Lower leg skin (tissue), 4 donors: ENCODE data around the gene GNAT3. TPM values are rescaled to one million over a fixed set of nuclear protein-coding genes. Genes with fewer than 3 reads are reported as not detected.

Source experiments
- DNase-seq, 2 donors: peaks; one replicate each; pipeline ENCODE4 v3.0.0-alpha.2; 2019; ENCODE audit warnings: low spot score in 2 of 2
- H3K4me3 ChIP-seq: fragments of 200-600 bp; sonication (generic); 2 replicates; pipeline ENCODE4 v1.5.1; 2017; ENCODE audit warnings: mild to moderate bottlenecking, low read depth; ENCODE audit not compliant: poor library complexity, severe bottlenecking
- POLR2A ChIP-seq, 2 donors: fragments of 450-650 bp; IDR thresholded peaks; one replicate each; pipeline ENCODE4 v1.6.1; 2016 to 2017; ENCODE audit warnings: antibody characterized with exemption in 2 of 2, mild to moderate bottlenecking in 1 of 2, moderate library complexity in 1 of 2
- WGBS, 2 donors: methylation state at CpG; one replicate each; pipeline ENCODE4 v1.1.5; 2018; 5-methylcytosine and 5-hydroxymethylcytosine counted together
- intact Hi-C: fragments of 100-400 bp; cut with DNase I; formaldehyde crosslinking; loops from one replicate; pipeline ENCODE4 v1.15.0; 2023; ENCODE audit warnings: low total_unique reads
- total RNA-seq, 4 donors: library from RNA; depleted of rRNA; stranded (reverse); fragments of >200 nt; gene quantifications; one replicate each; pipeline ENCODE4 v1.1.0, GENCODE V29; 2016
- TF ChIP-seq, protein P1 (sequence below), 3 donors: fragments of 450-650 bp; IDR thresholded peaks; one replicate each; pipeline ENCODE4 v1.5.1; 2016; ENCODE audit warnings: antibody characterized with exemption in 3 of 3, mild to moderate bottlenecking in 3 of 3, moderate library complexity in 2 of 3

GNAT3 gene
- total RNA-seq, 4 donors from 2014 or later = not detected

DNA sequence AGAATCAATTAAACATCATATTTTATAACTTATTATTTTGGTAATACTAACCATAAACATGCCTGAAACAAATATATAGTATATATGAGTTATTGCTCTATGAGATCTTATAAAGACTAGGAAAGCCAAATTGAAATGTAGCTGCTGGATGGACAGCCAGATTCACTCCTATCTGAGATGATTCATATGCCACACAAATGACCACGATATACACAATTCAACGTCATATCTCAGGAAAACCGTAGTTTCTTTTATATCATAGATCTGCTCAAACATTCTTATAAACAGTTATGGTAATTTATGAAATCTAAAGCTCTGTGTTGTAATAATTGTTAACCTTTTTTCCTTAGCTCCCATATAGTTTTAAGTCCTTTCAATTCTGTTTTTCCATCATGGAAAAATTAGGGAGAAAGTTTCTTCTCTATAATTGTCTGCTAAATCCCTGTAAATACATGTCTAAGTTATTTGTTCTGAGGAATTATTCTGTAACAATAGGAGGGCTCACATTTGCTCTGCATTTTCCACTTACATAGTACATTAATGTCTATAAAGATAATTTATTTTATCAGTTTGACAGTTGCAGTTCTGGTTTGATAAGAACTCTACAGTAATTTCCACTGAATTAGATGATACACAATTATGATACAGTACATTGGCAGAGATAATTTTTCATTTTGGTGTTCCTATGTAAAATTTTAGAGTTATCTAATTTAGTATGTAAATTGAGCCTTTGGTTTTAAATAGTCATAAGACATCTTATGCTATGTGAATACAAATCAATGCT, 42.7 kb downstream of the GNAT3 start:
- 78 to 80% methylated on average over 3 of the region's 3 CpGs for WGBS, 2 donors
- TF ChIP-seq POLR2A (IDR thresholded peaks at IDR 0.05) = no peak
- TF ChIP-seq, protein P1, sequence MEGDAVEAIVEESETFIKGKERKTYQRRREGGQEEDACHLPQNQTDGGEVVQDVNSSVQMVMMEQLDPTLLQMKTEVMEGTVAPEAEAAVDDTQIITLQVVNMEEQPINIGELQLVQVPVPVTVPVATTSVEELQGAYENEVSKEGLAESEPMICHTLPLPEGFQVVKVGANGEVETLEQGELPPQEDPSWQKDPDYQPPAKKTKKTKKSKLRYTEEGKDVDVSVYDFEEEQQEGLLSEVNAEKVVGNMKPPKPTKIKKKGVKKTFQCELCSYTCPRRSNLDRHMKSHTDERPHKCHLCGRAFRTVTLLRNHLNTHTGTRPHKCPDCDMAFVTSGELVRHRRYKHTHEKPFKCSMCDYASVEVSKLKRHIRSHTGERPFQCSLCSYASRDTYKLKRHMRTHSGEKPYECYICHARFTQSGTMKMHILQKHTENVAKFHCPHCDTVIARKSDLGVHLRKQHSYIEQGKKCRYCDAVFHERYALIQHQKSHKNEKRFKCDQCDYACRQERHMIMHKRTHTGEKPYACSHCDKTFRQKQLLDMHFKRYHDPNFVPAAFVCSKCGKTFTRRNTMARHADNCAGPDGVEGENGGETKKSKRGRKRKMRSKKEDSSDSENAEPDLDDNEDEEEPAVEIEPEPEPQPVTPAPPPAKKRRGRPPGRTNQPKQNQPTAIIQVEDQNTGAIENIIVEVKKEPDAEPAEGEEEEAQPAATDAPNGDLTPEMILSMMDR (IDR thresholded peaks at IDR 0.05) = no peak

DNA sequence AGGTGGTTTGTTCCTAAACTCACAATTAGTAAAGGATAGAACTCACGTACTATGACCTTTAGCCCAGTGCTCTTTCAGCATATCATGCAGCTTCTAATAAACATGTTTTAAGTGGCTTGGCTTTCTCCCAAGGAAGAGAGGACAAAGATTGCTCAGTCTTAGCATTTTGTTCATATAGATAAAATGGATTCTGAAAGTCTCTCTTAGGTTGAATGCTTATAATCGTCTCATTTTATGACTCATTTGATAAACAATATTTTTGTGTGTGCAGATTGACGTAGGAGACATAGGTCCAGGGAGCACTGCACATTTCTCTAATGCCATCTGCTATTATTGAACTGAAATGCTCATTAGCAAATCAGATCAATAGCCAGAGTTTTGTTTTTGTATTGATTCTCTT, 44.8 kb downstream of the GNAT3 start:
- no peak overlapping the region for H3K4me3 ChIP-seq
- intact Hi-C loops = no loop called here
- DNase-seq = no peak
- TF ChIP-seq POLR2A (IDR thresholded peaks at IDR 0.05) = no peak
- TF ChIP-seq, protein P1 (IDR thresholded peaks at IDR 0.05) = no peak
- 68 to 69% methylated on average over 3 of the region's 3 CpGs for WGBS, 2 donors

More for the DNA sequence above, 42.7 kb downstream of the GNAT3 start:
- H3K4me3 ChIP-seq = no peak overlapping the region
- no peak for DNase-seq
- intact Hi-C loops = no loop called here

DNA sequence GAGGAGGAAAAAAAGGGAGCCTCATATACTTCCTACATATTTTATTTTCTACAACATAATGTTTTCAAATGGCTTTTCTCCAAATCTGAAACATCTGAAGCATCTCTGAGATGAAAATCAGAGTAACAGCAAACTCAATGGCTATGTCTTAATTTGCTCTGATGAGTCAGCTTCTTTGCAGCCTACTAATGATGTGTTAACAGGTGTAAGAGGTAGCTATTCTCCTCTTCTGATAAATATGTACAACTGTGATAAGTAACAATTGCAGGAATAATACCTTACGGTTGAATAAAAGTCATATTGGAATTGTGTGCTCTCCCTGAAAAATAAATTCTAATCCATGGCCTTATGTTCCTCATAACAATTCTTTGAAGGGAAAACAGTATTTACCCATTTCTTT, 45.2 kb downstream of the GNAT3 start:
- TF ChIP-seq, protein P1 (IDR thresholded peaks at IDR 0.05) = no peak
- no peak for TF ChIP-seq POLR2A (IDR thresholded peaks at IDR 0.05)
- no peak overlapping the region for H3K4me3 ChIP-seq
- intact Hi-C loops = no loop called here
- no peak for DNase-seq
- WGBS, 2 donors = 93 to 100% methylated on average over 1 of the region's 1 CpG

DNA sequence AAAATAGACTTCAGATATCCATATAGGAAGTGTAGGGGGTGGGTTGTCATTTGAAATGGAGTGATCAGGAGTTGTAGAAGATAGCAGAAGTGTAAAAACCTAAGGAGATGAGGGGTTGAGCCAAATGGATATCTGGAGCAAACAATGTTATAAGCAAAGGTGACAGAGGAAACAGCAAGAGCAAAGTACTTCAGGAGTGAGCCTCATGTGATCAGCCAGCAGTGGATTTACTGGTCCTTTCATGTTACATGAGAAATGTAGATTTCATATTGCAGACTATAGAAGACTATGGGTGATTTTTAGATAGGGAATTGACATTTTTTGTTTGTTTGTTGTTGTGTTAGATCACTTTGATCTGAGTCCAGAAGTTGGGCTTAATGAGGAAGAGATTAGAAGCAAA, 47.7 kb downstream of the GNAT3 start:
- no peak overlapping the region for H3K4me3 ChIP-seq
- no peak for DNase-seq
- intact Hi-C loops = no loop called here
- TF ChIP-seq, protein P1 (IDR thresholded peaks at IDR 0.05) = no peak
- no peak for TF ChIP-seq POLR2A (IDR thresholded peaks at IDR 0.05)

DNA sequence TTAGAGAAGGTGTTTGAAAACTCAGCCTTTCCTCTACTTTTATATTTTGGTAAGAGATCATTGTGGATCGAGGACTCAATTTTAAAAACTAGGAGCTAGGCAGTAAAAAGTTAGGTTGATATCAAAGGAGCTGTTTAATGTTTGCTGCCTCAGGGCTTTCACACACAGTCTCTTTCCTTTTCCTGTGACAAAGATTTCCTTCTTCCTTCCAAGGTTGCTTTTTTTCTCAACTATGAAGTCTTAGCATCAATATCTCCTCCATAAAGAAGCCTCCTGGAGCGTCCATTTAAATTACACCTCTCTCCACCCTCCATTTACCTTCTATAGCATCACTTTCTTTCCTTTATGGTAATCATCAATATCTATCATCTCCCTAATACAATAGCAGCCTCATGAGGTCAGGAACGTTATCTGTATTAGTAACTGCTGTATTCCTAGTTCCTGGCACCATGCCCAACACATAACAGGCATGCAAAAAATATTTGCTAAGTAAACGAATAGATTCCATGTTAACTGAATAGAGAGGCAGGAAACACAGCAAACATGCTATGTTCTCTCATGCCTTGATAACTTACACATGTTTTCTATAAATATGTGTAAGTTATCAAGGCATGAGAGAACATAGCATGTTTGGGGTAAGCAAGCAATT, 48.5 kb downstream of the GNAT3 start:
- WGBS, 2 donors = 46% methylated on average over 4 of the region's 4 CpGs
- TF ChIP-seq, protein P1 (IDR thresholded peaks at IDR 0.05) = no peak
- no peak for TF ChIP-seq POLR2A (IDR thresholded peaks at IDR 0.05)
- intact Hi-C loops = no loop called here
- H3K4me3 ChIP-seq = no peak overlapping the region
- DNase-seq = no peak
